Testis (tissue), 2 donors: ENCODE data around the gene ARPC3.

ENCODE experiments used
- CTCF ChIP-seq, 3 experiments: fragments of 450-650 bp in 2 of 3; fragments of 200-600 bp in 1 of 3; sonication (generic) in 1 of 3; IDR thresholded peaks; one replicate each; pipeline ENCODE4 v1.5.1; 2016 to 2019; ENCODE audit warnings: antibody characterized with exemption in 3 of 3, mild to moderate bottlenecking in 2 of 3, moderate library complexity in 1 of 3
- POLR2A ChIP-seq: fragments of 450-650 bp; IDR thresholded peaks from one replicate; pipeline ENCODE4 v1.6.1; 2017; ENCODE audit warnings: antibody characterized with exemption, mild to moderate bottlenecking, moderate library complexity

GRCh38 chr12:110466791-110467190 is 16.7 kb upstream of the ARPC3 start:
- TF ChIP-seq POLR2A (no peak), CTCF (IDR thresholded peaks at IDR 0.05) (no peak)
